ENCODE measurements around the gene ERVW-1. TPM values are rescaled to one million over a fixed set of nuclear protein-coding genes. Genes with fewer than 3 reads are reported as not detected.

The ERVW-1 gene
- polyA plus RNA-seq, 3 donors: not detected

DNA sequence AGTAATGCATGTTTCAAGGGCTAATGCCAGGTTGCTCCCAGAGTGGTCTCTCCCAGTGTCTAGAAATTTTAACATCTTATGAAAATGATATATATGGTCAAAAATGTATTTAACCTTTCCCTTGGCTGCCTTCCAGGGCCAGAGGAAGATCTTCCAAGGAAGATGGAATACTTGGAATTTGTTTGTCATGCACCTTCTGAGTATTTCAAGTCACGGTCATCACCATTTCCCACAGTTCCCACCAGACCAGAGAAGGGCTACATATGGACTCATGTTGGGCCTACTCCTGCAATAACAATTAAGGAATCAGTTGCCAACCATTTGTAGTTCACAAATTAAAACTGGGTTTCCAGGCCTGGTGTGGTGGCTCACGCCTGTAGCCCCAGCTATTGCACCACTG lies 21.5 kb downstream of the ERVW-1 start:
- WGBS (ENCODE audit: insufficient coverage): no CpG with 5 or more reads among the region's 2 CpGs
- Histone ChIP-seq H3K36me3 (replicated peaks in 1 of 2; ENCODE audit: control insufficient read depth in 1 of 2, insufficient read depth in 2 of 2, low read length in 2 of 2) (peaks cover 65 to 74% of the 10 kb centered on the region in 2 donors), H3K9me3 (replicated peaks in 1 of 2; ENCODE audit: control insufficient read depth in 1 of 2, insufficient read depth in 1 of 2, low read length in 2 of 2) (no peaks in the 10 kb centered on the region), H4K20me1 (ENCODE audit: insufficient read depth, low read length) (no peaks in the 10 kb centered on the region), H3K4me2 (replicated peaks; ENCODE audit: extremely low read depth, low read length, poor library complexity, severe bottlenecking) (no peak overlapping the region), H3K27ac (ENCODE audit: low read depth in 1 of 2, low read length in 2 of 2) (no peak overlapping the region), H3K4me3 (replicated peaks in 1 of 3; ENCODE audit: low read depth in 2 of 3, low read length in 3 of 3) (no peak overlapping the region), H2AFZ (ENCODE audit: insufficient read depth, low read depth, low read length, poor library complexity, severe bottlenecking) (no peak overlapping the region), H3K79me2 (ENCODE audit: insufficient read depth, low read length) (peaks cover 3% of the 10 kb centered on the region), H3K27me3 (ENCODE audit: control insufficient read depth in 2 of 2, insufficient read depth in 2 of 2, low read length in 2 of 2) (no peaks in the 10 kb centered on the region), H3K4me1 (ENCODE audit: control insufficient read depth in 1 of 2, insufficient read depth in 2 of 2, low read length in 2 of 2) (no peaks in the 10 kb centered on the region), H3K9ac (ENCODE audit: insufficient read depth, low read length, poor library complexity, severe bottlenecking) (no peak overlapping the region)
- no peak for DNase-seq
- no peak overlapping the region for H3K27ac Mint-ChIP-seq
- H3K4me1 Mint-ChIP-seq: no peaks in the 10 kb centered on the region
- H3K27me3 Mint-ChIP-seq (ENCODE audit: low read depth in 3 of 3): no peaks in the 10 kb centered on the region
- no peak overlapping the region for H3K4me3 Mint-ChIP-seq
- H3K9me3 Mint-ChIP-seq: no peaks in the 10 kb centered on the region
- TF ChIP-seq, protein P1, sequence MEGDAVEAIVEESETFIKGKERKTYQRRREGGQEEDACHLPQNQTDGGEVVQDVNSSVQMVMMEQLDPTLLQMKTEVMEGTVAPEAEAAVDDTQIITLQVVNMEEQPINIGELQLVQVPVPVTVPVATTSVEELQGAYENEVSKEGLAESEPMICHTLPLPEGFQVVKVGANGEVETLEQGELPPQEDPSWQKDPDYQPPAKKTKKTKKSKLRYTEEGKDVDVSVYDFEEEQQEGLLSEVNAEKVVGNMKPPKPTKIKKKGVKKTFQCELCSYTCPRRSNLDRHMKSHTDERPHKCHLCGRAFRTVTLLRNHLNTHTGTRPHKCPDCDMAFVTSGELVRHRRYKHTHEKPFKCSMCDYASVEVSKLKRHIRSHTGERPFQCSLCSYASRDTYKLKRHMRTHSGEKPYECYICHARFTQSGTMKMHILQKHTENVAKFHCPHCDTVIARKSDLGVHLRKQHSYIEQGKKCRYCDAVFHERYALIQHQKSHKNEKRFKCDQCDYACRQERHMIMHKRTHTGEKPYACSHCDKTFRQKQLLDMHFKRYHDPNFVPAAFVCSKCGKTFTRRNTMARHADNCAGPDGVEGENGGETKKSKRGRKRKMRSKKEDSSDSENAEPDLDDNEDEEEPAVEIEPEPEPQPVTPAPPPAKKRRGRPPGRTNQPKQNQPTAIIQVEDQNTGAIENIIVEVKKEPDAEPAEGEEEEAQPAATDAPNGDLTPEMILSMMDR (IDR thresholded peaks at IDR 0.05): no peak
- intact Hi-C loops (cut with micrococcal nuclease): no loop called here
- H3K36me3 Mint-ChIP-seq: peaks cover 48 to 59% of the 10 kb centered on the region in 2 donors

DNA sequence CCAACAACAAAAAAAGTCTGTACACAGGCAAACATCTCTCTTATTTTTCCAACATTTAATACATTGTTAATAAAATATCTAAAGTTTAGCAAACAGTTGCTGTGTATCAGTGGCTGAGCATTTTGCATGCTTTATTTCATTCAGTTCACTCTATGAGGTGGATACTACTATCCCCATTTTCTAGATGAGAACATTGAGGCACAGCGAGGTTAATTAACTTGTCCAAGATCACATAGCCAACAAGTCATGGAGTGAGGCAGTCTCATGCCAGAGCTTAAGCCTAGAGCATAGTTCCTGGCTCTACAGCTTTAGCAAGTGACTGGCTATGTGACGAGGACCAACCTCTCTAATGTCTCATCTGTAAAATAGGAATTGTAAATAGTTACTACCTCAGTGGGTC lies 26.1 kb downstream of the ERVW-1 start:
- Mint-ChIP-seq H3K4me3 (no peak overlapping the region), H3K4me1 (peaks cover 9% of the 10 kb centered on the region), H3K9me3 (no peaks in the 10 kb centered on the region), H3K27me3 (ENCODE audit: low read depth in 3 of 3) (no peaks in the 10 kb centered on the region), H3K36me3 (peaks cover 57 to 63% of the 10 kb centered on the region in 2 donors), H3K27ac (no peak overlapping the region)
- WGBS (ENCODE audit: insufficient coverage): no CpG with 5 or more reads among the region's 2 CpGs
- H3K36me3 ChIP-seq (replicated peaks in 1 of 2; ENCODE audit: control insufficient read depth in 1 of 2, insufficient read depth in 2 of 2, low read length in 2 of 2): peaks cover 66 to 70% of the 10 kb centered on the region in 2 donors
- H4K20me1 ChIP-seq (ENCODE audit: insufficient read depth, low read length): no peaks in the 10 kb centered on the region
- H3K4me3 ChIP-seq (replicated peaks in 1 of 3; ENCODE audit: low read depth in 2 of 3, low read length in 3 of 3): no peak overlapping the region
- intact Hi-C loops (cut with micrococcal nuclease): no loop called here
- TF ChIP-seq, protein P1 (IDR thresholded peaks at IDR 0.05): no peak
- peaks cover 5 to 7% of the 10 kb centered on the region in 2 donors for H3K4me1 ChIP-seq (ENCODE audit: control insufficient read depth in 1 of 2, insufficient read depth in 2 of 2, low read length in 2 of 2)
- DNase-seq: no peak
- no peak overlapping the region for H3K9ac ChIP-seq (ENCODE audit: insufficient read depth, low read length, poor library complexity, severe bottlenecking)
- no peaks in the 10 kb centered on the region for H3K27me3 ChIP-seq (ENCODE audit: control insufficient read depth in 2 of 2, insufficient read depth in 2 of 2, low read length in 2 of 2)
- peaks cover 30% of the 10 kb centered on the region for H3K79me2 ChIP-seq (ENCODE audit: insufficient read depth, low read length)
- H3K27ac ChIP-seq (ENCODE audit: low read depth in 1 of 2, low read length in 2 of 2): no peak overlapping the region
- H3K9me3 ChIP-seq (replicated peaks in 1 of 2; ENCODE audit: control insufficient read depth in 1 of 2, insufficient read depth in 1 of 2, low read length in 2 of 2): no peaks in the 10 kb centered on the region
- no peak overlapping the region for H2AFZ ChIP-seq (ENCODE audit: insufficient read depth, low read depth, low read length, poor library complexity, severe bottlenecking)
- H3K4me2 ChIP-seq (replicated peaks; ENCODE audit: extremely low read depth, low read length, poor library complexity, severe bottlenecking): no peak overlapping the region

Measured in CD14-positive monocyte (primary cell).